ENCODE results near the gene PLCB1. TPM values are rescaled to one million over a fixed set of nuclear protein-coding genes. Genes with fewer than 3 reads are reported as not detected.
"Not testable (repeated sequence)": the region's sequence is repeated elsewhere in the genome, so short reads cannot be mapped to it uniquely, and the experiment has no call there.

The PLCB1 gene
- total RNA-seq, 1 donor = 14.6 TPM

GRCh38 chr20:8454137-8454712, 322.2 kb downstream of the PLCB1 start:
- Histone ChIP-seq H3K4me3 (ENCODE audit: low read length) (no peak overlapping the region), H3K9me3 (ENCODE audit: low read depth, low read length) (no peaks in the 10 kb centered on the region), H3K27me3 (ENCODE audit: insufficient read depth, low read length) (no peaks in the 10 kb centered on the region), H3K4me1 (ENCODE audit: insufficient read depth, low read length) (peaks cover 31% of the 10 kb centered on the region)

GRCh38 chr20:8456765-8457164, 324.7 kb downstream of the PLCB1 start:
- H3K27me3 ChIP-seq (ENCODE audit: insufficient read depth, low read length) = no peaks in the 10 kb centered on the region
- H3K9me3 ChIP-seq (ENCODE audit: low read depth, low read length) = no peaks in the 10 kb centered on the region
- H3K4me1 ChIP-seq (ENCODE audit: insufficient read depth, low read length) = peaks cover 31% of the 10 kb centered on the region
- no peak overlapping the region for H3K4me3 ChIP-seq (ENCODE audit: low read length)

- Histone ChIP-seq H3K9me3 (ENCODE audit: low read depth, low read length) (no peaks in the 10 kb centered on the region), H3K4me1 (ENCODE audit: insufficient read depth, low read length) (peaks cover 31% of the 10 kb centered on the region), H3K27me3 (ENCODE audit: insufficient read depth, low read length) (no peaks in the 10 kb centered on the region)
These were observed 325.9 kb downstream of the PLCB1 start for GRCh38 chr20:8457978-8458377.

GRCh38 chr20:8461186-8461585, 329.1 kb downstream of the PLCB1 start:
- H3K4me3 ChIP-seq (ENCODE audit: low read length) = no peak overlapping the region
- H3K27me3 ChIP-seq (ENCODE audit: insufficient read depth, low read length) = no peaks in the 10 kb centered on the region
- peaks cover 19% of the 10 kb centered on the region for H3K4me1 ChIP-seq (ENCODE audit: insufficient read depth, low read length)
- H3K9me3 ChIP-seq (ENCODE audit: low read depth, low read length) = no peaks in the 10 kb centered on the region

More at GRCh38 chr20:8457978-8458377, 325.9 kb downstream of the PLCB1 start:
- H3K4me3 ChIP-seq (ENCODE audit: low read length) = no peak overlapping the region

- Histone ChIP-seq H3K9me3 (ENCODE audit: low read depth, low read length) (no peaks in the 10 kb centered on the region), H3K4me1 (ENCODE audit: insufficient read depth, low read length) (no peaks in the 10 kb centered on the region), H3K27me3 (ENCODE audit: insufficient read depth, low read length) (no peaks in the 10 kb centered on the region), H3K4me3 (ENCODE audit: low read length) (no peak overlapping the region)
These were observed 332.3 kb downstream of the PLCB1 start for GRCh38 chr20:8464368-8464767.

- not testable (repeated sequence) for H3K4me3 ChIP-seq (ENCODE audit: low read length); H3K4me1 ChIP-seq (ENCODE audit: insufficient read depth, low read length); H3K27me3 ChIP-seq (ENCODE audit: insufficient read depth, low read length); H3K9me3 ChIP-seq (ENCODE audit: low read depth, low read length)
These were observed 334.7 kb downstream of the PLCB1 start for GRCh38 chr20:8466781-8467180.

GRCh38 chr20:8470156-8470555, 338.1 kb downstream of the PLCB1 start:
- Histone ChIP-seq H3K4me3 (ENCODE audit: low read length) (no peak overlapping the region), H3K9me3 (ENCODE audit: low read depth, low read length) (no peaks in the 10 kb centered on the region), H3K4me1 (ENCODE audit: insufficient read depth, low read length) (peaks cover 18% of the 10 kb centered on the region), H3K27me3 (ENCODE audit: insufficient read depth, low read length) (no peaks in the 10 kb centered on the region)

GRCh38 chr20:8471465-8471864, 339.4 kb downstream of the PLCB1 start:
- Histone ChIP-seq H3K27me3 (ENCODE audit: insufficient read depth, low read length) (no peaks in the 10 kb centered on the region), H3K4me1 (ENCODE audit: insufficient read depth, low read length) (peaks cover 30% of the 10 kb centered on the region), H3K4me3 (ENCODE audit: low read length) (no peak overlapping the region)

GRCh38 chr20:8473459-8473858, 341.4 kb downstream of the PLCB1 start:
- peaks cover 42% of the 10 kb centered on the region for H3K4me1 ChIP-seq (ENCODE audit: insufficient read depth, low read length)
- H3K9me3 ChIP-seq (ENCODE audit: low read depth, low read length) = no peaks in the 10 kb centered on the region
- no peaks in the 10 kb centered on the region for H3K27me3 ChIP-seq (ENCODE audit: insufficient read depth, low read length)
- H3K4me3 ChIP-seq (ENCODE audit: low read length) = no peak overlapping the region

More at GRCh38 chr20:8471465-8471864, 339.4 kb downstream of the PLCB1 start:
- H3K9me3 ChIP-seq (ENCODE audit: low read depth, low read length) = no peaks in the 10 kb centered on the region

GRCh38 chr20:8474027-8474668, 342.1 kb downstream of the PLCB1 start:
- no peaks in the 10 kb centered on the region for H3K9me3 ChIP-seq (ENCODE audit: low read depth, low read length)
- no peaks in the 10 kb centered on the region for H3K27me3 ChIP-seq (ENCODE audit: insufficient read depth, low read length)
- H3K4me3 ChIP-seq (ENCODE audit: low read length) = no peak overlapping the region
- peaks cover 42% of the 10 kb centered on the region for H3K4me1 ChIP-seq (ENCODE audit: insufficient read depth, low read length)

- Histone ChIP-seq H3K4me1 (ENCODE audit: insufficient read depth, low read length) (peaks cover 41% of the 10 kb centered on the region), H3K27me3 (ENCODE audit: insufficient read depth, low read length) (no peaks in the 10 kb centered on the region), H3K4me3 (ENCODE audit: low read length) (no peak overlapping the region), H3K9me3 (ENCODE audit: low read depth, low read length) (no peaks in the 10 kb centered on the region)
These were observed 344.0 kb downstream of the PLCB1 start for GRCh38 chr20:8476021-8476420.

- Histone ChIP-seq H3K4me3 (ENCODE audit: low read length) (no peak overlapping the region), H3K27me3 (ENCODE audit: insufficient read depth, low read length) (no peaks in the 10 kb centered on the region), H3K4me1 (ENCODE audit: insufficient read depth, low read length) (peaks cover 26% of the 10 kb centered on the region), H3K9me3 (ENCODE audit: low read depth, low read length) (no peaks in the 10 kb centered on the region)
These were observed 348.5 kb downstream of the PLCB1 start for GRCh38 chr20:8480597-8480996.

- no peaks in the 10 kb centered on the region for H3K9me3 ChIP-seq (ENCODE audit: low read depth, low read length)
- H3K4me1 ChIP-seq (ENCODE audit: insufficient read depth, low read length) = no peaks in the 10 kb centered on the region
- H3K27me3 ChIP-seq (ENCODE audit: insufficient read depth, low read length) = no peaks in the 10 kb centered on the region
- H3K4me3 ChIP-seq (ENCODE audit: low read length) = no peak overlapping the region
These were observed 355.6 kb downstream of the PLCB1 start for GRCh38 chr20:8487696-8488095.

- H3K4me1 ChIP-seq (ENCODE audit: insufficient read depth, low read length) = no peaks in the 10 kb centered on the region
- no peak overlapping the region for H3K4me3 ChIP-seq (ENCODE audit: low read length)
- no peaks in the 10 kb centered on the region for H3K9me3 ChIP-seq (ENCODE audit: low read depth, low read length)
- H3K27me3 ChIP-seq (ENCODE audit: insufficient read depth, low read length) = no peaks in the 10 kb centered on the region
These were observed 357.2 kb downstream of the PLCB1 start for GRCh38 chr20:8489094-8489883.

- no peaks in the 10 kb centered on the region for H3K27me3 ChIP-seq (ENCODE audit: insufficient read depth, low read length)
- no peaks in the 10 kb centered on the region for H3K4me1 ChIP-seq (ENCODE audit: insufficient read depth, low read length)
- no peaks in the 10 kb centered on the region for H3K9me3 ChIP-seq (ENCODE audit: low read depth, low read length)
- H3K4me3 ChIP-seq (ENCODE audit: low read length) = no peak overlapping the region
These were observed 358.2 kb downstream of the PLCB1 start for GRCh38 chr20:8490076-8490830.

Measured in mononuclear cell (primary cell).